Thoracic aorta (tissue), 2 donors: ENCODE data around the gene SIRT7. TPM values are rescaled to one million over a fixed set of nuclear protein-coding genes. Genes with fewer than 3 reads are reported as not detected.

ENCODE experiments used
- ATAC-seq: fragments of 150-250 bp; one replicate; pipeline ENCODE4 v1.8.0; 2017; ENCODE audit warnings: low read depth; ENCODE audit not compliant: insufficient number of reproducible peaks, low FRiP score
- DNase-seq: peaks from one replicate; pipeline ENCODE4 v3.0.0-alpha.2; 2020; ENCODE audit warnings: low spot score
- H3K27ac ChIP-seq, 2 donors: fragments of 200-600 bp; sonication (generic); 1 replicate in 1 of 2; 2 replicates in 1 of 2; pipeline ENCODE4 v1.5.1; 2016; ENCODE audit warnings: mild to moderate bottlenecking in 2 of 2, moderate library complexity in 2 of 2
- H3K27me3 ChIP-seq: fragments of 200-600 bp; sonication (generic); replicated peaks from 2 replicates; pipeline ENCODE4 v1.6.0; 2016; ENCODE audit warnings: mild to moderate bottlenecking; ENCODE audit not compliant: insufficient read depth
- H3K36me3 ChIP-seq: fragments of 200-600 bp; sonication (generic); one replicate; pipeline ENCODE4 v1.5.1; 2016
- H3K4me1 ChIP-seq, 2 donors: fragments of 200-600 bp; sonication (generic); 1 replicate in 1 of 2; 2 replicates in 1 of 2; pipeline versions ENCODE4 v1.5.1 to v1.6.0; 2016; ENCODE audit warnings: low read depth in 2 of 2, mild to moderate bottlenecking in 1 of 2; ENCODE audit not compliant: control insufficient read depth in 1 of 2
- H3K4me3 ChIP-seq: fragments of 200-600 bp; sonication (generic); 2 replicates; pipeline ENCODE4 v1.5.1; 2016; ENCODE audit warnings: mild to moderate bottlenecking
- H3K9me3 ChIP-seq: fragments of 200-600 bp; sonication (generic); 2 replicates; pipeline ENCODE4 v1.5.1; 2016
- total RNA-seq, 2 donors: library from RNA; depleted of rRNA; stranded (reverse); fragments of >200 nt; gene quantifications; one replicate each; pipeline versions ENCODE4 v1.1.0 to v1.2.3, GENCODE V29; 2016
- TF ChIP-seq, protein P1 (sequence below): fragments of 200-600 bp; sonication (generic); IDR thresholded peaks from one replicate; pipeline ENCODE4 v1.5.1; 2019; ENCODE audit warnings: antibody characterized with exemption

The SIRT7 gene
- total RNA-seq, 2 donors from 2014 or later: 15.8 to 41.3 TPM

DNA sequence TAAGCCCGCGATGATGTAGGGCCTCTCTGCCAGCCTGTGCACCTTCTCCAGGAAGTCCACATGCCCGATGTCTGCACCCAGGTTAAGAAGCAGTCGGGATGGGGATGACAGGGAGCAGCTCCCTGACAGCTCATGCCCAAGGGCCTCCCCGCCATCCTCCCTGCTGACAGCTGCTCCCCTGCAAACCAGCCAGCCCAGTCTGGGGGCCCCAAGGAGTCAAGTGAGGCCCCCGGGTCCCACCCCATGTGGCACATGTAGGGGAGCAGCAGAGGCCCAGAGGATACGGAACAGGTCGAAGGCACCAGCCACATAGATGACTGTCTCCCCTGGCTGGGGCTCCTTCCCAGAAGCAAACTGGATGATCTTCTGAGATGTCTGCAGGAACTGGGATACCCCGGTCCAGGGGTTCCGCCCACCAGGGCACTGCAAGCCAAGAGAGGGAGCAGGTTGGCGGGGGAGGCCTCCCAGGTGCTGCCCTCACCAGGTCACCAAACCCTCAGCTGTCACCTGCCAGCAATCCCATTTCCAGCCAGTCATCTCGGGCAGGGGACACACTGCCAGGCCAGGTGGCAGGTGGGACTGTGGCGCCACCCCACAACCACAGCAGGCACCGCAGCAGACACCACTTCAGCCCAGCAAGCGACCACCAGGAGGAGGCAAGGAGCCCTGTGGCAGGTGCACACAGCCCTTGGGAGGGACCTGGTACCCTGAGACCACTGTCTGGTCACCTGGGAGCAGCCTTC, 11.3 kb downstream of the SIRT7 start:
- ATAC-seq (no peak), DNase-seq (no peak)
- H3K4me3 ChIP-seq: no peak overlapping the region
- no peak overlapping the region for H3K27ac ChIP-seq
- peaks cover 13 to 20% of the 10 kb centered on the region in 2 donors for H3K4me1 ChIP-seq
- TF ChIP-seq, protein P1, sequence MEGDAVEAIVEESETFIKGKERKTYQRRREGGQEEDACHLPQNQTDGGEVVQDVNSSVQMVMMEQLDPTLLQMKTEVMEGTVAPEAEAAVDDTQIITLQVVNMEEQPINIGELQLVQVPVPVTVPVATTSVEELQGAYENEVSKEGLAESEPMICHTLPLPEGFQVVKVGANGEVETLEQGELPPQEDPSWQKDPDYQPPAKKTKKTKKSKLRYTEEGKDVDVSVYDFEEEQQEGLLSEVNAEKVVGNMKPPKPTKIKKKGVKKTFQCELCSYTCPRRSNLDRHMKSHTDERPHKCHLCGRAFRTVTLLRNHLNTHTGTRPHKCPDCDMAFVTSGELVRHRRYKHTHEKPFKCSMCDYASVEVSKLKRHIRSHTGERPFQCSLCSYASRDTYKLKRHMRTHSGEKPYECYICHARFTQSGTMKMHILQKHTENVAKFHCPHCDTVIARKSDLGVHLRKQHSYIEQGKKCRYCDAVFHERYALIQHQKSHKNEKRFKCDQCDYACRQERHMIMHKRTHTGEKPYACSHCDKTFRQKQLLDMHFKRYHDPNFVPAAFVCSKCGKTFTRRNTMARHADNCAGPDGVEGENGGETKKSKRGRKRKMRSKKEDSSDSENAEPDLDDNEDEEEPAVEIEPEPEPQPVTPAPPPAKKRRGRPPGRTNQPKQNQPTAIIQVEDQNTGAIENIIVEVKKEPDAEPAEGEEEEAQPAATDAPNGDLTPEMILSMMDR: no peak
- no peaks in the 10 kb centered on the region for H3K36me3 ChIP-seq
- no peaks in the 10 kb centered on the region for H3K9me3 ChIP-seq
- no peaks in the 10 kb centered on the region for H3K27me3 ChIP-seq

DNA sequence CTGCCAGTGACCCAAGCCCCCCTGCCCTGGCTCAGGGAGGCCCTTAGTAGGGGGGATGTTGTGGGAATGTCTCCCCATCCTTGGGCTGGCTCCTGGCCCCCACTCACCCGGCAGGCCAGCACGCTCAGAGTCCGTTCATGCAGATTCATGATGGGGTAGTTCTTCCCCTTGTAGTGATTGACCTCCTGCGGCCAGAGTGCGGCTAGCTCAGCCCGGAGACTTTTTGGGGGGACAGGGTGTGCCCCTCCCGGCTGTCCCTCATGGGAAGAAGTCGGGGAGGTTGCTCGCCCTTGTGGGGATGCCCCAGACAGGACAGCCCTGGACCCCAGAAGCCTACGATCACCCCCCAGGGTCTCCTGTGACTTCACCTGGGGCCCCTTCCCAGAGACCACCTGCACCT, 12.0 kb downstream of the SIRT7 start:
- no peak overlapping the region for H3K4me3 ChIP-seq
- no peaks in the 10 kb centered on the region for H3K9me3 ChIP-seq
- H3K36me3 ChIP-seq: no peaks in the 10 kb centered on the region
- DNase-seq (no peak), ATAC-seq (no peak)
- peaks cover 15 to 23% of the 10 kb centered on the region in 2 donors for H3K4me1 ChIP-seq
- TF ChIP-seq, protein P1: no peak
- H3K27me3 ChIP-seq: no peaks in the 10 kb centered on the region
- H3K27ac ChIP-seq: no peak overlapping the region

DNA sequence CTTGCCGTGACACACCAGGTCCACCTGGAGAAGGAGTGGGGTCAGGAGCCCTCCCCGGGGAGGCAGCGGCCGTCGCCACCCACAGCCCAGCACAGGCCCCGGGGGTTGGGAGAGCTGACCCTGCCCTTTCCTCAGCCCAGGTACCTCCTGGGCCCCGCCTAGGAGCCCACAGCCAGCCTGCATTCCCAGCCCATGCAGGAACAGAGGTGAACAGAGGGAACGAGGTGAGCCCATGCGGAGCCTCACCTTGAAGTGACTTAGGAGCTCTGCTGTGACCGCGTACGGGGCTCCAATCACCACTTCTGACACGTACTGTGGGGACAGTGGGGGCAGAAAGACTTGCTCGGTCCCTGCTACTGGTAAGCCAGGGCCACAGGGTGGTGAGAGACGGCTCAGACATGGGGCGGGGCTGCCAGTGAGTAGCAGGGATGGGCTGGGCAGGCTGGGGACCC, 12.5 kb downstream of the SIRT7 start:
- Histone ChIP-seq H3K9me3 (no peaks in the 10 kb centered on the region), H3K27me3 (no peaks in the 10 kb centered on the region), H3K4me1 (peaks cover 14 to 19% of the 10 kb centered on the region in 2 donors), H3K4me3 (no peak overlapping the region), H3K27ac (no peak overlapping the region), H3K36me3 (peaks cover under 1% of the 10 kb centered on the region)
- no peak for ATAC-seq
- no peak for DNase-seq
- TF ChIP-seq, protein P1: no peak

DNA sequence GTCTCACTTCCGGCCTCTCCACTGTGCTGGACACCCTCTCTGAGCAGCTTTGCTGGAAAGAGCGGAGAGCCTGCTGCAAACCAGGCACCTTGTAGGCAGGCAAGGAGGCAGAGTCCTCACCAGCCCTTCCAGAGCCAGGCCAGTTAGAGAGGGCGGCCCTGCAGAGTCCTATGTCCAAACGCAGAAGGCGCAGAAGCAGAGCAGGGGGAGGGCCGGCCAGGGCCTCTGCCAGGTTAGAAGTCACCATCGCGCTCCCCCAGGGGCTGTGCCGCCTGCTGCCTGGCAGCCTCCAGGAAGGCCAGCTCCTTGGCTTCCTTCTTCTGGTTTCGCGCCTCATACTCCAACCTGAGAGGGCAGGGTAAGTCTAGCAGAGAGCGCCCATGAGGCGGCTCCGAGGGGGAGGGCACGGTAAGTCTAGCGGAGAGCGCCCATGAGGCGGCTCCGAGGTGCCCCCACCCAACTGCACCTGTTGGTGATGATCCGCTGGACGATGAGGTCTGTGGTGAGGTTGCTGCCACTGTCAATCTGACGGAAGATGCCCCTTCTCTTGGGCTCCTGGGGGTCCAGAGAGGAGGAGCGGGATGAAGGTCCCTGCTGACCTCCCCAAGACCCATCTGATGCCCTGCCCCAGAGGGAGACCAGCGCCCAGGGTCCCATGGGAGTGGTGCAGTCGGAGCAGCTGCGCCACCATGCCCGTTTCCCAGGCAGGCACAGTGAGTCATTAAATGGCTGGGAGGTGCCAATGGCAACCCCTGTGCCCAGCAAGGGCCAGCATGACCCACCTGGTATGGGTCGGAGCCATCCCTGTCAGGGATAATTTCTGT, 13.2 kb downstream of the SIRT7 start:
- Histone ChIP-seq H3K4me3 (no peak overlapping the region), H3K36me3 (peaks cover 7% of the 10 kb centered on the region), H3K27ac (no peak overlapping the region), H3K4me1 (peaks cover 9 to 13% of the 10 kb centered on the region in 2 donors), H3K27me3 (no peaks in the 10 kb centered on the region), H3K9me3 (no peaks in the 10 kb centered on the region)
- DNase-seq (no peak), ATAC-seq (no peak)
- TF ChIP-seq, protein P1: no peak

DNA sequence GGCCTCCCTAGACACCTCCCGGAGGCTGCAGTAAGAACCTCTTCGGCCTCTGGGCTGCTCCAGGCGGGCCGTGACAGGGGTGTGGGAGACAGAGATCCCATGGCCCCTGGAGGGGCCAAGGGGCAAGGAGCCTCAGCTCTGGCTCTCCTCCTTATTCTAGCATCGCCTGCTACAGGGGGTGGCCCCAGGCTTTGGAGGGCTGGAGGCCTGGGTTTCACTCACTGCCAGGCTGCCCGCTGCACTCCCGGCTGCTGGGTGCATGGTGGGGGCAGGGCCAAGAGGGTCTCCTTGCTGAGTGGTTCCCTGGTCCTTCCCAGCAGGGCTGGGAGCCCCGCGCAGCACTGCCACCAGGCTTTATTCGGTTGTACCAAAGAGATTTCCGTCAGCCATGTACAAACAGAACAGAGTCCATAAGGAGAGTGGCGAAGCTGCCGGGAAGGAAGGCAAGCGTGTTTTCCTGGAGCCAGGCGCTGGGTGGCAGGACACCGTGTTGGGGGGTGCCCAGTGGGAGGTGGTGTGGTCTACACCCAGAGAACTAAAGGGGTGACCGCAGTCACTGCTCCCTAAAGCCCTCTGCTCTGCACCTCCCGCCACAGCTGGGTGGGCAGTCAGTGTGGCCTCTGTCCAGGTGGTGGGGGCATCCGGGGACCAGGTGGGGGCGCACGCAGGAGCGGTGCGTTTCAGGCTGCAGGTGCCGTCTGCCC, 13.9 kb downstream of the SIRT7 start:
- DNase-seq (no peak), ATAC-seq (no peak)
- no peaks in the 10 kb centered on the region for H3K27me3 ChIP-seq
- TF ChIP-seq, protein P1: no peak
- peaks cover 13% of the 10 kb centered on the region for H3K36me3 ChIP-seq
- no peak overlapping the region for H3K4me3 ChIP-seq
- no peak overlapping the region for H3K27ac ChIP-seq
- H3K9me3 ChIP-seq: no peaks in the 10 kb centered on the region
- peaks cover 9 to 13% of the 10 kb centered on the region in 2 donors for H3K4me1 ChIP-seq
